ENCODE measurements around the gene ST8SIA1. TPM values are rescaled to one million over a fixed set of nuclear protein-coding genes. Genes with fewer than 3 reads are reported as not detected.

ST8SIA1 gene
- total RNA-seq, 1 donor from 2014 or later = 8.5 TPM

DNA sequence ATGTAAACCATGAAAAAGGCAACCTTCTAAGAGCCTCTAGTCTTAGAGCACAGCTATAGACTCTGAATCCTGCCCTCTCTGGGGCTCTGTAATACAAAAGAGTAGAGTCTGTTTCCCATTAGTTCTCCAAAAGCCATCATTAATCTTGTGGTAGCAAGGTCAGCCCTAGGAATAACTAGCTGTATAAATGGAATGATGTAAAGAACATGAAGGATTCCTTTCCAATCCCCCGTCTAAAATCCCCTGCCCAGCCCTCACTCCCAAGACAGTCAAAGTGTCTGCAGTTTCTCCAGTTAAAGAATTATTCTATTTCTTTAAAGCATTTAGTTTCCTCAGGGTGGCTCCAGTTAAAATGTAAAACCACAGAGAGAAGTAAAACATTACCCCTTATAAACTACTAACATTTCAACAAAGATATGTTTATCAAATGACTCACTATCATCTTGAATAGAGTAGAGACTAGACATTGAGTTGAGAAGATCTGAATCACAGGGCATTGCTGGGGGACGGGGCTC is 104.2 kb downstream of the ST8SIA1 start:
- TF ChIP-seq, protein P1, sequence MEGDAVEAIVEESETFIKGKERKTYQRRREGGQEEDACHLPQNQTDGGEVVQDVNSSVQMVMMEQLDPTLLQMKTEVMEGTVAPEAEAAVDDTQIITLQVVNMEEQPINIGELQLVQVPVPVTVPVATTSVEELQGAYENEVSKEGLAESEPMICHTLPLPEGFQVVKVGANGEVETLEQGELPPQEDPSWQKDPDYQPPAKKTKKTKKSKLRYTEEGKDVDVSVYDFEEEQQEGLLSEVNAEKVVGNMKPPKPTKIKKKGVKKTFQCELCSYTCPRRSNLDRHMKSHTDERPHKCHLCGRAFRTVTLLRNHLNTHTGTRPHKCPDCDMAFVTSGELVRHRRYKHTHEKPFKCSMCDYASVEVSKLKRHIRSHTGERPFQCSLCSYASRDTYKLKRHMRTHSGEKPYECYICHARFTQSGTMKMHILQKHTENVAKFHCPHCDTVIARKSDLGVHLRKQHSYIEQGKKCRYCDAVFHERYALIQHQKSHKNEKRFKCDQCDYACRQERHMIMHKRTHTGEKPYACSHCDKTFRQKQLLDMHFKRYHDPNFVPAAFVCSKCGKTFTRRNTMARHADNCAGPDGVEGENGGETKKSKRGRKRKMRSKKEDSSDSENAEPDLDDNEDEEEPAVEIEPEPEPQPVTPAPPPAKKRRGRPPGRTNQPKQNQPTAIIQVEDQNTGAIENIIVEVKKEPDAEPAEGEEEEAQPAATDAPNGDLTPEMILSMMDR (IDR thresholded peaks at IDR 0.05) = no peak
- Histone ChIP-seq H3K36me3 (no peaks in the 10 kb centered on the region), H3K9me3 (no peaks in the 10 kb centered on the region), H3K4me1 (no peaks in the 10 kb centered on the region), H3K27ac (no peak overlapping the region), H3K27me3 (no peaks in the 10 kb centered on the region), H3K4me3 (no peak overlapping the region)
- ATAC-seq (no peak), DNase-seq (no peak)
- intact Hi-C loops (cut with DNase I) = no loop called here

- Histone ChIP-seq H3K4me1 (no peaks in the 10 kb centered on the region), H3K36me3 (no peaks in the 10 kb centered on the region), H3K9me3 (no peaks in the 10 kb centered on the region), H3K4me3 (no peak overlapping the region), H3K27me3 (no peaks in the 10 kb centered on the region), H3K27ac (no peak overlapping the region)
- intact Hi-C loops (cut with DNase I) = no loop called here
- DNase-seq (no peak), ATAC-seq (peak; percentile 79)
- TF ChIP-seq, protein P1 (IDR thresholded peaks at IDR 0.05) = no peak
These were observed 104.7 kb downstream of the ST8SIA1 start for GRCh38 chr12:22229652-22230279.

- H3K9me3 ChIP-seq = no peaks in the 10 kb centered on the region
- H3K36me3 ChIP-seq = no peaks in the 10 kb centered on the region
- H3K4me3 ChIP-seq = no peak overlapping the region
- H3K4me1 ChIP-seq = no peaks in the 10 kb centered on the region
- no peak overlapping the region for H3K27ac ChIP-seq
- TF ChIP-seq, protein P1 (IDR thresholded peaks at IDR 0.05) = no peak
- DNase-seq (no peak), ATAC-seq (no peak)
- intact Hi-C loops (cut with DNase I) = no loop called here
- no peaks in the 10 kb centered on the region for H3K27me3 ChIP-seq
These were observed 106.3 kb downstream of the ST8SIA1 start for GRCh38 chr12:22228022-22228875.

GRCh38 chr12:22223356-22223755 is 111.2 kb downstream of the ST8SIA1 start:
- Histone ChIP-seq H3K27ac (no peak overlapping the region), H3K4me3 (no peak overlapping the region), H3K9me3 (no peaks in the 10 kb centered on the region), H3K4me1 (no peaks in the 10 kb centered on the region), H3K36me3 (no peaks in the 10 kb centered on the region), H3K27me3 (no peaks in the 10 kb centered on the region)
- intact Hi-C loops (cut with DNase I) = no loop called here
- DNase-seq = no peak
- TF ChIP-seq, protein P1 (IDR thresholded peaks at IDR 0.05) = no peak
- no peak for ATAC-seq

- H3K27me3 ChIP-seq = no peaks in the 10 kb centered on the region
- no peaks in the 10 kb centered on the region for H3K4me1 ChIP-seq
- ATAC-seq = no peak
- H3K9me3 ChIP-seq = no peaks in the 10 kb centered on the region
- DNase-seq = no peak
- TF ChIP-seq, protein P1 (IDR thresholded peaks at IDR 0.05) = no peak
- H3K4me3 ChIP-seq = no peak overlapping the region
- H3K36me3 ChIP-seq = no peaks in the 10 kb centered on the region
- intact Hi-C loops (cut with DNase I) = no loop called here
- H3K27ac ChIP-seq = no peak overlapping the region
These were observed 117.0 kb downstream of the ST8SIA1 start for GRCh38 chr12:22217556-22217955.

Data from upper lobe of right lung (tissue), 1 donor.